Measurements from ENCODE around the gene TRIM49D1.
"Not testable (repeated sequence)": the region's sequence is repeated elsewhere in the genome, so short reads cannot be mapped to it uniquely, and the experiment has no call there.

DNA sequence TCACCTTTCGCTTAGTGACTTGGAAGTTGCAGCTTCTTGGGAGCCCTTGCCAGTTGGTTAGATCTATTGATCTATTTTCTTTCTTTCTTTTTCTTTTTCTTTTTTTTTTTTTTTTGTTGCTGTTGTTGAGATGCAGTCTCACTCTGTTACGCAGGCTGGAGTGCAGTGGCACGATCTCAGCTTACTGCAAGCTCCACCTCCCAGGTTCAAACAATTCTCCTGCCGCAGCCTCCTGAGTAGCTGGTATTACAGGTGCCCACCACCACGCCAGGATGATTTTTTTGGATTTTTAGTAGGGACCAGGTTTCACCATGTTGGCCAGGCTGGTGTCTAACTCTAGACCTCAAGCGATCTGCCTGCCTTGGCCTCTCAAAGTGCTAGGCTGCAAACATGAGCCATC lies 44.5 kb downstream of the TRIM49D1 start:
- TF ChIP-seq, protein P1, sequence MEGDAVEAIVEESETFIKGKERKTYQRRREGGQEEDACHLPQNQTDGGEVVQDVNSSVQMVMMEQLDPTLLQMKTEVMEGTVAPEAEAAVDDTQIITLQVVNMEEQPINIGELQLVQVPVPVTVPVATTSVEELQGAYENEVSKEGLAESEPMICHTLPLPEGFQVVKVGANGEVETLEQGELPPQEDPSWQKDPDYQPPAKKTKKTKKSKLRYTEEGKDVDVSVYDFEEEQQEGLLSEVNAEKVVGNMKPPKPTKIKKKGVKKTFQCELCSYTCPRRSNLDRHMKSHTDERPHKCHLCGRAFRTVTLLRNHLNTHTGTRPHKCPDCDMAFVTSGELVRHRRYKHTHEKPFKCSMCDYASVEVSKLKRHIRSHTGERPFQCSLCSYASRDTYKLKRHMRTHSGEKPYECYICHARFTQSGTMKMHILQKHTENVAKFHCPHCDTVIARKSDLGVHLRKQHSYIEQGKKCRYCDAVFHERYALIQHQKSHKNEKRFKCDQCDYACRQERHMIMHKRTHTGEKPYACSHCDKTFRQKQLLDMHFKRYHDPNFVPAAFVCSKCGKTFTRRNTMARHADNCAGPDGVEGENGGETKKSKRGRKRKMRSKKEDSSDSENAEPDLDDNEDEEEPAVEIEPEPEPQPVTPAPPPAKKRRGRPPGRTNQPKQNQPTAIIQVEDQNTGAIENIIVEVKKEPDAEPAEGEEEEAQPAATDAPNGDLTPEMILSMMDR (IDR thresholded peaks at IDR 0.05; ENCODE audit: insufficient read depth, low read length), result not testable (repeated sequence)
- not testable (repeated sequence) for TF ChIP-seq SPI1 (IDR thresholded peaks at IDR 0.05; ENCODE audit: borderline replicate concordance, low read depth)

All from HL-60 (cell line).